Measurements from ENCODE around the gene CDC37L1.

GRCh38 chr9:4642351-4642750, 37.0 kb upstream of the CDC37L1 start:
- TF ChIP-seq CTCF (IDR thresholded peaks at IDR 0.05) = no peak
- no peak for TF ChIP-seq EP300 (IDR thresholded peaks at IDR 0.05)

All from tibial nerve (tissue), 4 donors.